GM19035 (cell line): ENCODE results near the gene METTL21A.

Source experiments
- ATAC-seq: cut with Tn5 transposase; IDR thresholded peaks from one replicate; pipeline ENCODE4 v1.9.1; 2021; ENCODE audit not compliant: unreplicated experiment

The METTL21A gene

DNA sequence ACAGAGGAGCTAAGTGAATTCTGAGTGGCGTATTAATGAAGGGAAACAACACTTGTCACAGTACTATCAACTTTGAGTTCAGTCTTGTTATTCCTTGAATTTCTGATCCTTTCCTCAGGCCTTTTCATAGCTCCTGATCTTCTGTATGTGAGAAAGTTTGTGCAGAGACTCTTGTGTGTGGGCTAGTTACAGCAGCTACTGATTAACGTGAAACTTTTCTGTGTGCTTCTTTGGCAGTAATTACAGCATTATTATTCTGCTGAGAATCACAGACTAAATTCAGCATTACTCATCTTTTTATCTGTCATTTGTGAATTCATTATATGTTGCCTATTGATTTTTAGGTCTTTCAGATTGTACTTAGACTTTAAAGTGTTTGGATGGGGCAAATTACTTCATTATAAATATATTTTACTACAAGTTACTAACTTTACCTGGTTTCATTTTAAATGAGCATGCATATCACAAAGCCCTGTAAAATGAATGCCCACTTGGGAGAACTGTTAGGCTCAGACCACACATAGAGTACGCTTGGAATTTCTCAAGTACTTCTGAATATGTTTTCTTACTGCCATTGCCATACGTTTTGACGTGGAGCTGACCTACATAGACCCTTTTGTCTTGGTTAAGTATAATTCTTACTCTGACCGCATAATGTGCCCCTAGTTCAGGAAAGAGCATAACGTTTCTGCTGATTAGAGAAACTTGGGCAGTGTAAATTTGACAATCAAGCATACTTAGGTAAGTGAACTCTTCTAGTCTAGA is 59.3 kb downstream of the METTL21A start:
- no peak for ATAC-seq
